HK-2 (cell line): ENCODE results near the gene EXOC6B.

Source experiments
- DNase-seq: peaks from one replicate; pipeline ENCODE4 v3.0.0-alpha.2; 2018; ENCODE audit not compliant: unreplicated experiment

Gene EXOC6B

GRCh38 chr2:72134997-72135800, 690.6 kb downstream of the EXOC6B start:
- DNase-seq: no peak

- DNase-seq: no peak
These were observed 691.3 kb downstream of the EXOC6B start for GRCh38 chr2:72134408-72134996.

GRCh38 chr2:72133721-72134407, 692.0 kb downstream of the EXOC6B start:
- no peak for DNase-seq

GRCh38 chr2:72132981-72133720, 692.7 kb downstream of the EXOC6B start:
- DNase-seq: no peak

GRCh38 chr2:72131916-72132841, 693.7 kb downstream of the EXOC6B start:
- DNase-seq: no peak

- no peak for DNase-seq
These were observed 694.4 kb downstream of the EXOC6B start for GRCh38 chr2:72131371-72131891.

- no peak for DNase-seq
These were observed 695.0 kb downstream of the EXOC6B start for GRCh38 chr2:72130659-72131360.

- no peak for DNase-seq
These were observed 696.0 kb downstream of the EXOC6B start for GRCh38 chr2:72129681-72130340.

GRCh38 chr2:72128843-72129227, 697.0 kb downstream of the EXOC6B start:
- no peak for DNase-seq

GRCh38 chr2:72128059-72128842, 697.6 kb downstream of the EXOC6B start:
- DNase-seq: no peak

- DNase-seq: no peak
These were observed 698.3 kb downstream of the EXOC6B start for GRCh38 chr2:72127401-72128058.

- no peak for DNase-seq
These were observed 699.4 kb downstream of the EXOC6B start for GRCh38 chr2:72126186-72127100.
